Measurements from ENCODE around the gene CHAF1A. TPM values are rescaled to one million over a fixed set of nuclear protein-coding genes. Genes with fewer than 3 reads are reported as not detected.

The CHAF1A gene
- total RNA-seq, 1 experiment from 2014 or later: 161 TPM

GRCh38 chr19:4473011-4473762 lies 70.7 kb downstream of the CHAF1A start (continued):
- TF ChIP-seq NFATC4 (CRISPR knock-in tag; IDR thresholded peaks at IDR 0.05): no peak
- no peak for TF ChIP-seq SMAD4 (CRISPR knock-in tag; IDR thresholded peaks at IDR 0.05)
- TF ChIP-seq PRRX2 (CRISPR knock-in tag; IDR thresholded peaks at IDR 0.05): no peak
- no peak for TF ChIP-seq NR3C1 (CRISPR knock-in tag; conservative IDR thresholded peaks at IDR 0.05; ENCODE audit: low read depth)
- TF ChIP-seq MXD4 (CRISPR knock-in tag; IDR thresholded peaks at IDR 0.05; ENCODE audit: borderline replicate concordance): no peak

GRCh38 chr19:4473763-4474513 lies 71.5 kb downstream of the CHAF1A start:
- Mint-ChIP-seq H3K4me1 (peaks cover 10% of the 10 kb centered on the region), H3K9me3 (no peaks in the 10 kb centered on the region; the same call in 1 of the 2 replicates), H3K27ac (peak overlapping the region; percentile 95), H3K27me3 (ENCODE audit: low read depth) (no peaks in the 10 kb centered on the region), H3K4me3 (peak overlapping the region; percentile 85), H3K36me3 (peaks cover 18% of the 10 kb centered on the region)
- ChIA-PET CTCF (interaction anchor here (0.5 to 6.3 kb wide), 18 partner anchors 8 to 336 kb away, joined by 3 to 79 read pairs (median 4); partner anchors contain the start of gene SH3GL1), POLR2A (interaction anchor here (0.6 to 1.2 kb wide), 3 partner anchors 17 to 110 kb away, joined by 3 read pairs; partner anchors contain the start of gene UBXN6)
- DNase-seq (ENCODE audit: low spot score): no peak
- no peak for ATAC-seq
- 0 out of 2 replicates have a peak, but pooled peaks have one; percentile 1 for TF ChIP-seq TEAD1 (CRISPR knock-in tag; IDR thresholded peaks at IDR 0.05)
- no peak for TF ChIP-seq GTF2I (CRISPR knock-in tag; conservative IDR thresholded peaks at IDR 0.05)

- ChIA-PET CTCF (interaction anchor here (0.5 to 6.3 kb wide), 19 partner anchors 15 to 650 kb away, joined by 3 to 79 read pairs (median 4); partner anchors contain the start of gene SH3GL1), POLR2A (interaction anchor here (0.5 to 1.2 kb wide), 5 partner anchors 10 to 373 kb away, joined by 3 to 4 read pairs (median 3); partner anchors contain the start of gene UBXN6)
- Mint-ChIP-seq H3K36me3 (peaks cover 18% of the 10 kb centered on the region), H3K9me3 (no peaks in the 10 kb centered on the region; the same call in 1 of the 2 replicates), H3K27ac (peak overlapping the region; percentile 95), H3K27me3 (ENCODE audit: low read depth) (no peaks in the 10 kb centered on the region), H3K4me3 (peak overlapping the region; percentile 85), H3K4me1 (peaks cover 10% of the 10 kb centered on the region)
- DNase-seq (ENCODE audit: low spot score) (peak; percentile 83), ATAC-seq (peak; percentile 54)
- TF ChIP-seq TEAD4 (CRISPR knock-in tag; IDR thresholded peaks at IDR 0.05) (no peak), MAX (CRISPR knock-in tag; IDR thresholded peaks at IDR 0.05) (0 out of 2 replicates have a peak, but pooled peaks have one; percentile 11), NFYB (CRISPR knock-in tag; conservative IDR thresholded peaks at IDR 0.05; ENCODE audit: low read depth) (peak; percentile 92), ZNF532 (CRISPR knock-in tag; IDR thresholded peaks at IDR 0.05; ENCODE audit: borderline replicate concordance) (no peak), ATF6 (CRISPR knock-in tag; IDR thresholded peaks at IDR 0.05) (no peak), SP1 (CRISPR knock-in tag; conservative IDR thresholded peaks at IDR 0.05) (peak; percentile 42; the same call in 1 of the 2 replicates), TEAD1 (CRISPR knock-in tag; IDR thresholded peaks at IDR 0.05) (0 out of 2 replicates have a peak, but pooled peaks have one; percentile 8), ZNF281 (CRISPR knock-in tag; IDR thresholded peaks at IDR 0.05) (0 out of 2 replicates have a peak, but pooled peaks have one; percentile 8)
These were observed 72.1 kb downstream of the CHAF1A start for GRCh38 chr19:4474514-4475022.
